Epithelial cell of esophagus (primary cell): ENCODE data around the gene SGPL1.
"Not testable (repeated sequence)": the region's sequence is repeated elsewhere in the genome, so short reads cannot be mapped to it uniquely, and the experiment has no call there.

Experiments used
- DNase-seq: peaks from one replicate; pipeline ENCODE4 v3.0.0; 2010; ENCODE audit warnings: low read depth
- H3K4me3 ChIP-seq: 2 replicates; pipeline ENCODE4 v1.5.1; 2011; ENCODE audit warnings: mild to moderate bottlenecking, low read length, control low read depth
- TF ChIP-seq, protein P1 (sequence below): IDR thresholded peaks from 2 replicates; pipeline ENCODE4 v1.5.1; 2011; ENCODE audit warnings: low read depth, mild to moderate bottlenecking, low read length, control low read depth, inconsistent platforms; ENCODE audit not compliant: insufficient read depth; ENCODE audit errors: missing control alignments

The SGPL1 gene

DNA sequence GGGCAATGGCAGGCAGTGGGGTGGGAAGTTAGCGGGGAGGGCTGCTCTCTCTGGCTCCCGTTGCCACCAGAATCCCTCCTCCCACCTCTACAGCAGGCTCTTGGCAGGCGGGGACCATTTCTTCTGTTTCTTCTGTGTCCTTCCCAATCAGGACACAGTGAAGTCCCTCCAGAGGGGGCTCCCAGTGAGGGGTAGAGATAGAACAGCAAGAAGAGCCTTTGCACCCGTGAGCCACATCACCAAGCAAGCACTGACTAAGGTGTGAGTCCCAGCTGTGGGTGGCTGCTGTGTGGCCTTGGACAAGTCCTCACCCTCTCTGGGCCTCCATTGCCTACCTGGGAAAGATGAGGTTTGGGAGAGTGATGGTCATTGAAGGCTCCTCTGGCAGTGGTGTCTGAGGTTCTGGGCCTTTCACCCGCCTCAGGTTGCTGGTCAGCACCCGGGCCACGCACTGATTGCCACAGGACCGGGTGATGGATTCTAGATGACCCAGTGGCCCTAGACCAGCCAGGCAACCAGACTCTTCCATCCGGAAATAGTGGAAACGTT, 98.6 kb downstream of the SGPL1 start:
- no peak for DNase-seq
- TF ChIP-seq, protein P1, sequence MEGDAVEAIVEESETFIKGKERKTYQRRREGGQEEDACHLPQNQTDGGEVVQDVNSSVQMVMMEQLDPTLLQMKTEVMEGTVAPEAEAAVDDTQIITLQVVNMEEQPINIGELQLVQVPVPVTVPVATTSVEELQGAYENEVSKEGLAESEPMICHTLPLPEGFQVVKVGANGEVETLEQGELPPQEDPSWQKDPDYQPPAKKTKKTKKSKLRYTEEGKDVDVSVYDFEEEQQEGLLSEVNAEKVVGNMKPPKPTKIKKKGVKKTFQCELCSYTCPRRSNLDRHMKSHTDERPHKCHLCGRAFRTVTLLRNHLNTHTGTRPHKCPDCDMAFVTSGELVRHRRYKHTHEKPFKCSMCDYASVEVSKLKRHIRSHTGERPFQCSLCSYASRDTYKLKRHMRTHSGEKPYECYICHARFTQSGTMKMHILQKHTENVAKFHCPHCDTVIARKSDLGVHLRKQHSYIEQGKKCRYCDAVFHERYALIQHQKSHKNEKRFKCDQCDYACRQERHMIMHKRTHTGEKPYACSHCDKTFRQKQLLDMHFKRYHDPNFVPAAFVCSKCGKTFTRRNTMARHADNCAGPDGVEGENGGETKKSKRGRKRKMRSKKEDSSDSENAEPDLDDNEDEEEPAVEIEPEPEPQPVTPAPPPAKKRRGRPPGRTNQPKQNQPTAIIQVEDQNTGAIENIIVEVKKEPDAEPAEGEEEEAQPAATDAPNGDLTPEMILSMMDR: no peak
- no peak overlapping the region for H3K4me3 ChIP-seq

DNA sequence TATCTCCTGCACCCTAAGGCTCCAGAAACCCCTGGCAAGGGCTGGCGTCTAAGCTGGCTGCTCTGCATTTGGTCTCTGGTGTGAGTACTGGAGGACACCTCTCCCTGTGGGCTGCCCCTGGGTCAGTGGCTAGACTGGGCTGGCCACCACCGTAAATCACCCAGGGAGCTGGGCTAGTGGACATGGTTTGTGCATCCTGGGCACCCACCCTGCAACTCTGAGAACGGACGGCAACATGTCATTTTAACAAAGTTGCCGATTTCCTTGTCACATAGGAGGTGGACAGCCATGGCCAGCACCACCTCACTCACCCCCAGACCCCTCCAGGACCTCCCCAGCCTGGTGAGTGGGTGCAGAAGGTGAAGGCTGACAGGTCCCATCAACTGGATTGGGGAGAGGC, 99.5 kb downstream of the SGPL1 start:
- H3K4me3 ChIP-seq: no peak overlapping the region
- TF ChIP-seq, protein P1: no peak
- DNase-seq: no peak

DNA sequence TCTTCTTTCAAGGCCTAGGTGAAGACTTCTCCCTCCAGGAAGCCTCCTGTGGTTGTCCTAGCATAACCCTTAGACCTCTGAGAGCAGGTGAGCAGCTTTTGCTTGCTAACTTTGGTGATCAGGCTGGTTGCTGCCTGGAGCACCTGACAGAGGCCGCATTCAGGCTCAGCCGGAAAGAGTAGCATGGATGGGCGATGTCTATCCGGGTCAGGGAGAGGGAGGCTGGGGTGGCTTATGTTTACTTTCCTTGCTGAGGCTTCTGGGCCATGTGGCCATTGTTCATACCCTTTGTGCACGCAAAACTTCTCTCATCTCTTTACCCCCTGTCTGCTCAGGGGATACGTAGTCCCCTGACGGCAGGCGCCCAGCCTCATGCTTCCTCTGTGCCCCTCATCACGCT, 100.1 kb downstream of the SGPL1 start:
- no peak for DNase-seq
- TF ChIP-seq, protein P1: no peak
- H3K4me3 ChIP-seq: no peak overlapping the region

DNA sequence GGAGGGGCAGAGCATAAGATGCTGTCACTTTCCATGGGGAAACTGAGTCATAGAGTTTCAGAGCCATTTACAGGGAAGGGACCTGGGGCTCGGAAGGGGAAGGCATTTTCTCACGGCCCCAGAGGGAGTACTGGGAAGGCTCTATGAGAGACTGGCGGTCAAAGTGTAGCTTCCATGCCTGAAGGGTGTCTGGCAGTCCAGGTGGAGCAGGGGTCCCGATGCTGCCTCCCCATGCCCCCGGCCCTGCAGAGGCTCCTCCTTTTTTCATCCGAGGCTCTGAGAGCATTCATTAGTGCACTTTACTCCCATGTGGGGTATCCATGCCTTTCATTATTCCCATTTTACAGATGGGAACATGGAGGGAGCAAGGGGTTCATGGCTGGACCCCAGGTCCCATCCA, 100.5 kb downstream of the SGPL1 start:
- DNase-seq: no peak
- TF ChIP-seq, protein P1: no peak
- no peak overlapping the region for H3K4me3 ChIP-seq

- no peak overlapping the region for H3K4me3 ChIP-seq
- DNase-seq: no peak
- TF ChIP-seq, protein P1: no peak
Observed at GRCh38 chr10:70917226-70917625, 101.5 kb downstream of the SGPL1 start.

GRCh38 chr10:70917635-70918034, 101.9 kb downstream of the SGPL1 start:
- DNase-seq: no peak
- TF ChIP-seq, protein P1: no peak
- no peak overlapping the region for H3K4me3 ChIP-seq

DNA sequence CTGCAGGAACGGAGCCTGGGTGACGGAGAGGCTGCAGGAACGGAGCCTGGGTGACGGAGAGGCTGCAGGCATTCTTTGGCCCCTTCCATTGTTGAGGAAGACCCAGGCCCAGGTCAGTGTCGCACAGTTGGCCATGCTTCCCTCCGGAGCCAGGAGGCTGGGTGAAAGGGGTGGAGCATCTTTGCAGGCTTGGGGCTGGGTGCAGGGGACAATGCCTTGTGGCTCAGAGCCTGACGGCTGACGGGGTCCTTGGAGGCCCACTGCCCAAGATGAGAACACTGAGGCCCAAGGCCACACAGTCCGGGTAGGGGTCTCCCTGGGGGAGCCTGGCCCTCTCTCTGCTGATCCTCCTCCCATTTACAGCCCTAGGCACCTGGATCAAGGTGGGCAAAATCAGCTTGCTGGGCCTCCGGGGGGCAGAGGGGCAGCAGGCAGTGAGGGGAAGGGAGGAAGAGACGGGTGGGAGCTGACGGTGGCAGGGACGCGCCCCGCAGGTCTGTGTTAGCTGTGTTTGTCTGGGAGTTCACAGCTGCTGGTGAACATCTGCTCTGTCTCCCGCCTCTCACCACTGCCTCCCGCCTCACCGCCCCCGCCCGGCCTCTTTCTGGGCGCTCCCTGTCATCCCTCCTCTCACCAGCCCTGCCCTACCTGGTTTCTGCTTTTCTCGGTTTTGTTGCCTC, 103.2 kb downstream of the SGPL1 start:
- TF ChIP-seq, protein P1: no peak
- no peak overlapping the region for H3K4me3 ChIP-seq
- no peak for DNase-seq

DNA sequence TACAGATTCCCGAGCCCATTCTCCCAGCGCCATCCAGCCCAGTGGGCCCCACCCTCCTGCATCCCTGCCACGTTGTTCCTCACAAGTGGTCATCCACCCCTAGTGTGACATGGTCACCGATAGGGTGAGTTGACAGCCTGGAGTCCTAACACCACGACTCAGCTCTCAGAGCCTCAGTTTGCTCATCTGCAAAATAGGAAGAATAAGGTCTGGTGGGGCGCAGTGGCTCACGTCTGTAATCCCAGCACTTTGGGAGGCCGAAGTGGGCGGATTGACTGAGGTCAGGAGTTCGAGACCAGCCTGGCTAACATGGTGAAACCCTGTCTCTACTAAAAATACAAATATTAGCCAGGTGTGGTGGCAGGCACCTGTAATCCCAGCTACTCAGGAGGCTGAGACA, 104.2 kb downstream of the SGPL1 start:
- H3K4me3 ChIP-seq, DNase-seq: not testable (repeated sequence)
